Measurements from ENCODE around the gene ASB2. TPM values are rescaled to one million over a fixed set of nuclear protein-coding genes. Genes with fewer than 3 reads are reported as not detected.

ASB2 gene
- polyA plus RNA-seq, 1 of the 3 experiments (the other 2 are of a cell fraction) = 0.15 TPM

DNA sequence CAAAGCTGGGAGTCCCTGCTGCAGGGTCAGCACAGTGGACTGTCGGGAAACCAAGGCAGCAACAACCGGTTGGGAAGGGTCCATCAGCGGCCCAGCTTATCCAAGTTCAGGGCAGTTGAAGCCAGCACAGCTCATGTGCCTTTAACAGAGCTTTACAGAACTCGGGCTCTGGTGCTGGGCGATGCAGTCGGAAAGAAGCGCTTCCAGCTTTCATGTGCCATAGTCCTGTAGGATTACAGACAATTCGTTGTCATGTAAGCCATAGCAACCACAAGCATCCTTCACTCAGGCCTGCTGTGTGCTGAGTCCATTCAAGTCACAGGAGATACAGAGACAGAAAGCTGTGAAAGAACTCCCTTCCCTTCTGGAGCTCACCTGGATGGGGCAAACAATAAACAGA lies 52.7 kb downstream of the ASB2 start (continued):
- no peak for TF ChIP-seq RCOR1 (IDR thresholded peaks at IDR 0.05; ENCODE audit: low read length)
- TF ChIP-seq NRF1 (IDR thresholded peaks at IDR 0.05; ENCODE audit: low read depth, low read length) = no peak
- no peak for TF ChIP-seq CHD2 (IDR thresholded peaks at IDR 0.05; ENCODE audit: low read length, partially characterized antibody)
- TF ChIP-seq, protein P1, sequence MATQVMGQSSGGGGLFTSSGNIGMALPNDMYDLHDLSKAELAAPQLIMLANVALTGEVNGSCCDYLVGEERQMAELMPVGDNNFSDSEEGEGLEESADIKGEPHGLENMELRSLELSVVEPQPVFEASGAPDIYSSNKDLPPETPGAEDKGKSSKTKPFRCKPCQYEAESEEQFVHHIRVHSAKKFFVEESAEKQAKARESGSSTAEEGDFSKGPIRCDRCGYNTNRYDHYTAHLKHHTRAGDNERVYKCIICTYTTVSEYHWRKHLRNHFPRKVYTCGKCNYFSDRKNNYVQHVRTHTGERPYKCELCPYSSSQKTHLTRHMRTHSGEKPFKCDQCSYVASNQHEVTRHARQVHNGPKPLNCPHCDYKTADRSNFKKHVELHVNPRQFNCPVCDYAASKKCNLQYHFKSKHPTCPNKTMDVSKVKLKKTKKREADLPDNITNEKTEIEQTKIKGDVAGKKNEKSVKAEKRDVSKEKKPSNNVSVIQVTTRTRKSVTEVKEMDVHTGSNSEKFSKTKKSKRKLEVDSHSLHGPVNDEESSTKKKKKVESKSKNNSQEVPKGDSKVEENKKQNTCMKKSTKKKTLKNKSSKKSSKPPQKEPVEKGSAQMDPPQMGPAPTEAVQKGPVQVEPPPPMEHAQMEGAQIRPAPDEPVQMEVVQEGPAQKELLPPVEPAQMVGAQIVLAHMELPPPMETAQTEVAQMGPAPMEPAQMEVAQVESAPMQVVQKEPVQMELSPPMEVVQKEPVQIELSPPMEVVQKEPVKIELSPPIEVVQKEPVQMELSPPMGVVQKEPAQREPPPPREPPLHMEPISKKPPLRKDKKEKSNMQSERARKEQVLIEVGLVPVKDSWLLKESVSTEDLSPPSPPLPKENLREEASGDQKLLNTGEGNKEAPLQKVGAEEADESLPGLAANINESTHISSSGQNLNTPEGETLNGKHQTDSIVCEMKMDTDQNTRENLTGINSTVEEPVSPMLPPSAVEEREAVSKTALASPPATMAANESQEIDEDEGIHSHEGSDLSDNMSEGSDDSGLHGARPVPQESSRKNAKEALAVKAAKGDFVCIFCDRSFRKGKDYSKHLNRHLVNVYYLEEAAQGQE (IDR thresholded peaks at IDR 0.05; ENCODE audit: low read depth, low read length) = no peak
- TF ChIP-seq, protein P2, sequence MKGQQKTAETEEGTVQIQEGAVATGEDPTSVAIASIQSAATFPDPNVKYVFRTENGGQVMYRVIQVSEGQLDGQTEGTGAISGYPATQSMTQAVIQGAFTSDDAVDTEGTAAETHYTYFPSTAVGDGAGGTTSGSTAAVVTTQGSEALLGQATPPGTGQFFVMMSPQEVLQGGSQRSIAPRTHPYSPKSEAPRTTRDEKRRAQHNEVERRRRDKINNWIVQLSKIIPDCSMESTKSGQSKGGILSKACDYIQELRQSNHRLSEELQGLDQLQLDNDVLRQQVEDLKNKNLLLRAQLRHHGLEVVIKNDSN (IDR thresholded peaks at IDR 0.05; ENCODE audit: borderline replicate concordance, low read depth) = no peak
- TF ChIP-seq TCF12 (IDR thresholded peaks at IDR 0.05) = no peak
- TF ChIP-seq ELF1 (IDR thresholded peaks at IDR 0.05) = no peak
- no peak for TF ChIP-seq JUND (IDR thresholded peaks at IDR 0.05)
- no peak for TF ChIP-seq GABPA (IDR thresholded peaks at IDR 0.05; ENCODE audit: low read depth)
- no peak for TF ChIP-seq FOSL2 (IDR thresholded peaks at IDR 0.05; ENCODE audit: borderline replicate concordance, low read depth)
- TF ChIP-seq RXRA (IDR thresholded peaks at IDR 0.05; ENCODE audit: borderline replicate concordance, low read depth) = no peak
- no peak for TF ChIP-seq NFIC (IDR thresholded peaks at IDR 0.05; ENCODE audit: borderline replicate concordance)

DNA sequence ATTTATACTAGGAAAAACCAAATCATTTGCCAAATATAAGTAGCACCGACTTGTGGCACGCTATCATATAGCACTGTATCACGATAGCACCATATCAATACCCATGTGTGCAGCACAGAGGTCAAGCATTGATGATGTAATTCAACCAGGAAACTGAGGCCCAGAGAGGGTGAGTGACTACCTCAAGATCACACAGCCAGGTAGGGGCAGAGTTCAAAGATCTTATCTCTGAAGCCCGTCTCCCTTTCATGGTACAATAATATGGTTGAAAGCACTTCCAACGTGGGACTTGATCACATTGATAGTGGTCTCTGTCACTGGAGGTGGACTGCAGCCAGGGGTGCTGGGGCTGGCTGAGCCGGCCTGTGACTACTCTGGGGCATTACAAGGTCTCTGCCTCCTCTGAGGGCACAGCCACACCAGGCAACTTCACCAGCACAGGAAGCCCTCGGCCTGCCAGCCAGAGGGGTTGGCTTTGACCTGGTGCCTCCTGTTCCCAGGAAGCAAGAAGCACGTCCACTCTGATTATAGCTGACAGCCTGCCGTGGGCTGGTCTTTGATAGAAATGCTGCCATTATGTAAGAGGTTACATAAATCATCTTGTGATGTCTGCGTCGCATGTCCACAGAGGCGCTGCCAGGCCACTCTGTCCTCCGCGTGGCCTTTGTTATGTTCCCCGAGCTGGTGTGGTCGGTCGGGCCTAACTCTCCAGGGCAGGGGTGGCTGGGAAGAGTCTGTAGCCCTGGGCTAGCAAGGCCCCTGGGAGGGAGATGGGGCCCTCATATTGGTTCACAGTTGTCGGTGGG lies 55.2 kb downstream of the ASB2 start:
- 48% methylated on average over 8 of the region's 18 CpGs for WGBS (ENCODE audit: low lambda C conversion rate)
- CTCF ChIA-PET = interaction anchor here (0.9 to 2.4 kb wide), 8 partner anchors 10 to 266 kb away, joined by 3 to 8 read pairs (median 4); no protein-coding TSS in a partner anchor
- H2AFZ ChIP-seq (ENCODE audit: low read depth) = no peak overlapping the region

More for the DNA sequence above, 55.2 kb downstream of the ASB2 start:
- Histone ChIP-seq H3K36me3 (replicated peaks in 1 of 2; ENCODE audit: control insufficient read depth in 1 of 2, insufficient read depth in 2 of 2, low read length in 1 of 2) (no peaks in the 10 kb centered on the region), H3K4me3 (ENCODE audit: low read depth in 2 of 2, low read length in 1 of 2) (no peak overlapping the region), H3K9ac (no peak overlapping the region), H3K9me2 (no peaks in the 10 kb centered on the region), H3F3A (replicated peaks; ENCODE audit: insufficient read depth) (no peaks in the 10 kb centered on the region), H3K4me2 (no peak overlapping the region), H4K20me1 (ENCODE audit: insufficient read depth) (no peaks in the 10 kb centered on the region), H3K27me3 (ENCODE audit: insufficient read depth) (no peaks in the 10 kb centered on the region), H3K9me3 (no peaks in the 10 kb centered on the region), H3K79me2 (ENCODE audit: insufficient read depth) (no peaks in the 10 kb centered on the region), H3K27ac (ENCODE audit: low read depth in 2 of 2, low read length in 1 of 2) (no peak overlapping the region), H3K4me1 (ENCODE audit: control insufficient read depth in 1 of 2, insufficient read depth in 2 of 2, low read depth in 1 of 2, low read length in 1 of 2) (no peaks in the 10 kb centered on the region)
- no peak for DNase-seq
- TF ChIP-seq FOXJ3 (CRISPR knock-in tag; IDR thresholded peaks at IDR 0.05) (no peak), SMC3 (IDR thresholded peaks at IDR 0.05; ENCODE audit: low read depth, low read length) (no peak)
- POLR2A ChIA-PET = no interaction called here

Measured in SK-N-SH (cell line).